SHP77 treated with DMSO at 0.1 percent for 48 hours (cell line): ENCODE results near the gene NOL4.

Experiments
- DNase-seq: peaks from one replicate; lab custom pipeline; 2025; lab: John Stamatoyannopoulos, UW

The NOL4 gene

DNA sequence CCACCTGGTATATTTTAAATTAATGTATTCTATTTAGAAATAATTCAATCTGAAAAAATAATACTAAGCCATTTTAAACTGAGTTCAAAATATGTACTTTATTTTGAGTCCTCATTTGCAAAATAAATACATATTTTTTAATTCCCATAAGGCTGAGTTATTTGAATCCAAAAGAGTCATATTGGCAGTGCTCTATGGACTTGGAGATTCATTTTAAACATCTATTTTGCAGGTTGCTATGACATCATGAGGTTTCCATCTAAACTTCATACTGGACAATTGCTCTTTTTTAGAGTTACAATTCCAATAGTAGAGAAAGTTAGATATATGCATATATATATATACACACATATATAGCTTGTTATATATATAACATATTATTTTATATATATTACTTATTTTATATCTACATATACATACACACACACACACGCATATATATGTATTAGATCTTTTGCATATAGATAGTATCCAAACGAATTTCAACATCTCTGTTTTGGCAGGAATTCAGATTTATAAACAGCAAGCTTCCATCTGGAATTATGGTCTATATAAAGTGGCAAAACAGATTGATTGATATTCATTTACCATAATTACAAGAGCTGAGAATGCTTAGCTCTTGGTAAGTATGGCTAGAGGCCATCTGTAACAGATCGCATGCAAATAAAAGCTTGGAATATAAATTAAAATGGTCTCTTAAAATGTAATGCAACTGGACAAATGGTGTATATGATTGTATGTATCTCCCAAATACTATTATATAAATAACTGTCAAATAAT is 34.9 kb downstream of the NOL4 start:
- DNase-seq: no peak
